ENCODE data around the gene ITPR3.

ITPR3 gene

GRCh38 chr6:33585403-33586107 is 35.6 kb upstream of the ITPR3 start:
- TF ChIP-seq CTCF (IDR thresholded peaks at IDR 0.05; ENCODE audit: insufficient read depth, low read depth, low read length, missing control alignments) = peak; percentile 97
- peak; percentile 65 for DNase-seq (ENCODE audit: low read depth)
- no peak overlapping the region for H3K4me3 ChIP-seq (ENCODE audit: low read length)

- no peak overlapping the region for H3K4me3 ChIP-seq (ENCODE audit: low read length)
- DNase-seq (ENCODE audit: low read depth) = no peak
- no peak for TF ChIP-seq CTCF (IDR thresholded peaks at IDR 0.05; ENCODE audit: insufficient read depth, low read depth, low read length, missing control alignments)
Measured at GRCh38 chr6:33586108-33586640, 34.9 kb upstream of the ITPR3 start.

- no peak overlapping the region for H3K4me3 ChIP-seq (ENCODE audit: low read length)
- DNase-seq (ENCODE audit: low read depth) = no peak
- TF ChIP-seq CTCF (IDR thresholded peaks at IDR 0.05; ENCODE audit: insufficient read depth, low read depth, low read length, missing control alignments) = no peak
Measured at GRCh38 chr6:33587529-33587928, 33.6 kb upstream of the ITPR3 start.

GRCh38 chr6:33588894-33589293 is 32.2 kb upstream of the ITPR3 start:
- no peak for TF ChIP-seq CTCF (IDR thresholded peaks at IDR 0.05; ENCODE audit: insufficient read depth, low read depth, low read length, missing control alignments)
- no peak for DNase-seq (ENCODE audit: low read depth)
- H3K4me3 ChIP-seq (ENCODE audit: low read length) = no peak overlapping the region

- no peak overlapping the region for H3K4me3 ChIP-seq (ENCODE audit: low read length)
- no peak for TF ChIP-seq CTCF (IDR thresholded peaks at IDR 0.05; ENCODE audit: insufficient read depth, low read depth, low read length, missing control alignments)
- no peak for DNase-seq (ENCODE audit: low read depth)
Measured at GRCh38 chr6:33589392-33589730, 31.8 kb upstream of the ITPR3 start.

- no peak overlapping the region for H3K4me3 ChIP-seq (ENCODE audit: low read length)
- peak; percentile 93 for DNase-seq (ENCODE audit: low read depth)
Measured at GRCh38 chr6:33589731-33590530, 31.2 kb upstream of the ITPR3 start.

More at GRCh38 chr6:33589731-33590530, 31.2 kb upstream of the ITPR3 start:
- peak; percentile 92 for TF ChIP-seq CTCF (IDR thresholded peaks at IDR 0.05; ENCODE audit: insufficient read depth, low read depth, low read length, missing control alignments)
